Right atrium auricular region (tissue), 2 donors: ENCODE results near the gene DNASE1L1. TPM values are rescaled to one million over a fixed set of nuclear protein-coding genes. Genes with fewer than 3 reads are reported as not detected.

Experiments used
- DNase-seq: peaks from one replicate; pipeline ENCODE4 v3.0.0-alpha.2; 2019; ENCODE audit warnings: low spot score
- H3K27ac ChIP-seq, 2 donors: fragments of 200-600 bp; sonication (generic); 1 replicate in 1 of 2; 2 replicates in 1 of 2; pipeline ENCODE4 v1.5.1; 2016 to 2019
- H3K27me3 ChIP-seq, 2 donors: fragments of 200-600 bp; sonication (generic); one replicate each; pipeline versions ENCODE4 v1.5.1 to v1.6.0; 2017 to 2019
- H3K36me3 ChIP-seq: fragments of 200-600 bp; sonication (generic); one replicate; pipeline ENCODE4 v1.5.1; 2016
- H3K4me1 ChIP-seq, 2 donors: fragments of 200-600 bp; sonication (generic); one replicate each; pipeline versions ENCODE4 v1.5.1 to v1.6.0; 2017 to 2019
- H3K4me3 ChIP-seq, 2 donors: fragments of 200-600 bp; sonication (generic); 1 replicate in 1 of 2; 2 replicates in 1 of 2; pipeline ENCODE4 v1.5.1; 2017 to 2019; ENCODE audit warnings: mild to moderate bottlenecking in 1 of 2, moderate library complexity in 1 of 2
- H3K9me3 ChIP-seq, 2 donors: fragments of 200-600 bp; sonication (generic); one replicate each; pipeline ENCODE4 v1.5.1; 2019
- CTCF ChIP-seq, 2 donors: fragments of 200-600 bp; sonication (generic); IDR thresholded peaks; one replicate each; pipeline ENCODE4 v1.5.1; 2019; ENCODE audit warnings: antibody characterized with exemption in 2 of 2
- total RNA-seq, 2 donors: library from RNA; depleted of rRNA; stranded (reverse); fragments of >200 nt; gene quantifications; one replicate each; pipeline ENCODE4 v1.1.0, GENCODE V29; 2016

The DNASE1L1 gene
- total RNA-seq, 2 donors from 2014 or later: 74.4 to 84.0 TPM

- Histone ChIP-seq H3K36me3 (no peaks in the 10 kb centered on the region), H3K4me3 (peak overlapping the region; percentile 66 to 79), H3K4me1 (peaks cover 0 to 13% of the 10 kb centered on the region in 2 donors), H3K9me3 (no peaks in the 10 kb centered on the region), H3K27me3 (no peaks in the 10 kb centered on the region), H3K27ac (peak overlapping the region; percentile 91 to 97)
- DNase-seq: no peak
- TF ChIP-seq CTCF (IDR thresholded peaks at IDR 0.05): no peak
Observed at GRCh38 chrX:154379569-154379951, 29.5 kb downstream of the DNASE1L1 start.

GRCh38 chrX:154378799-154379568 lies 30.1 kb downstream of the DNASE1L1 start, which contains the start of gene EMD:
TSS of gene EMD (plus strand) at chrX:154379295. CDS start at chrX:154379485, 190 bp downstream.
- H3K27me3 ChIP-seq: no peaks in the 10 kb centered on the region
- H3K4me3 ChIP-seq: peak within 1 kb of the TSS; percentile 66 to 79
- DNase-seq: peak; percentile 98
- peak within 1 kb of the TSS; percentile 93 to 97 for H3K27ac ChIP-seq
- TF ChIP-seq CTCF (IDR thresholded peaks at IDR 0.05): no peak
- peaks cover 0 to 16% of the 10 kb centered on the region in 2 donors for H3K4me1 ChIP-seq
- H3K36me3 ChIP-seq: no peaks in the 10 kb centered on the region
- H3K9me3 ChIP-seq: no peaks in the 10 kb centered on the region

- TF ChIP-seq CTCF (IDR thresholded peaks at IDR 0.05): no peak
- Histone ChIP-seq H3K4me1 (peaks cover 0 to 23% of the 10 kb centered on the region in 2 donors), H3K27ac (peak overlapping the region; percentile 93 to 96)
Observed at GRCh38 chrX:154378059-154378798, 30.8 kb downstream of the DNASE1L1 start.

GRCh38 chrX:154376774-154377173 lies 32.3 kb downstream of the DNASE1L1 start:
- Histone ChIP-seq H3K27me3 (no peaks in the 10 kb centered on the region), H3K4me1 (peaks cover 0 to 37% of the 10 kb centered on the region in 2 donors), H3K27ac (peak overlapping the region; percentile 93 to 96), H3K4me3 (no peak overlapping the region), H3K9me3 (no peaks in the 10 kb centered on the region), H3K36me3 (no peaks in the 10 kb centered on the region)
- no peak for DNase-seq
- TF ChIP-seq CTCF (IDR thresholded peaks at IDR 0.05): no peak

More at GRCh38 chrX:154378059-154378798, 30.8 kb downstream of the DNASE1L1 start:
- DNase-seq: no peak
- H3K27me3 ChIP-seq: no peaks in the 10 kb centered on the region
- H3K36me3 ChIP-seq: no peaks in the 10 kb centered on the region
- peak overlapping the region; percentile 38 to 56 for H3K4me3 ChIP-seq
- no peaks in the 10 kb centered on the region for H3K9me3 ChIP-seq

- H3K27me3 ChIP-seq: no peaks in the 10 kb centered on the region
- H3K36me3 ChIP-seq: peaks cover 8% of the 10 kb centered on the region
- H3K9me3 ChIP-seq: no peaks in the 10 kb centered on the region
- no peak for TF ChIP-seq CTCF (IDR thresholded peaks at IDR 0.05)
- H3K4me1 ChIP-seq: peaks cover 0 to 27% of the 10 kb centered on the region in 2 donors
- DNase-seq: no peak
- H3K4me3 ChIP-seq: peak overlapping the region; percentile 74 to 78
- peak overlapping the region; percentile 84 to 96 for H3K27ac ChIP-seq
Observed at GRCh38 chrX:154375156-154375504, 33.9 kb downstream of the DNASE1L1 start.
